Activated T-helper 9 cell treated with anti-CD3 and anti-CD28 coated beads, Interleukin-2, amount 50 U/mL, for 16 hours (primary cell): ENCODE measurements around the gene CD58.

Experiments
- DNase-seq: peaks from one replicate; pipeline ENCODE4 v3.0.0-alpha.2; 2020; ENCODE audit warnings: low read depth

CD58 gene

DNA sequence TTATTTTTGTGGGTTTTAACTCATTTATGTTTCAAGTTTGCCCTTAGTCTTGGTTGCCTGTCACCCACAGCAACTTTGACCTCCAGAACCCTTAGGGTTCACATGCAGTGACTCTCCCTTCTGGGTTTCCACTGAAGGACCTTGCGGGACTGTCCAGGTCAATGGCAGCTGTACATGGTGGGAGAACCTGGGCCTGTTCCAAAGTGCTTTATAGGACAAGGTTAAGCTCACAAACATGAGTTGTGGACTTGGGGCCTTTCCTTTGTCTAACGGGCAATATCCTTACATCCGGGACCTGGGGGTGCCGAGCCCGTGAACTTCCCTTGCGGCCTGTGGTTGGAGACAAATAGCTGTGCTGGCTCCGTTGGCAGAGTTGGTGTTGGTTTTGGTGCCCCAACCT, 77.8 kb downstream of the CD58 start:
- no peak for DNase-seq

DNA sequence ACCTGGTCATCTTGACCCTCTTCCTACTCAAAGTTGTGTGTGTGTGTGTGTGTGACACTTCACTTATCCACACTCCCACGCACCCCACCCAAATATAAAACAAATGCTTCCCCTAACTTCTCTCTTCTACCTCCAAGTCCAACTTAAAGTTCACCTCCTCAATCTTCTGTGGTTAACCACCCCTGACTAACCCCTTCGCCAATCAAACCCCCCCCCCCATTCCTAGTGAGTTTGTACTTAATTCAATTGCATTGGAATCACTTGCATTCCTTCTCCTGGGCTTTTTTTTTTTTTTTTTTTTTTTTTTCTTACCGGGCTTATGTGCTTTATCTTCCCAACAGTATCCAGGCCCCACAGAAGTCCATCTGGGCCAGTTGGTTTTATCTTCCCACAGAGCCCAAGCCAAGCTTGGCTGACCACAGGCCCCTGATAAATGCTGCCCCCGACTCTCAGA, 78.4 kb downstream of the CD58 start:
- no peak for DNase-seq

DNA sequence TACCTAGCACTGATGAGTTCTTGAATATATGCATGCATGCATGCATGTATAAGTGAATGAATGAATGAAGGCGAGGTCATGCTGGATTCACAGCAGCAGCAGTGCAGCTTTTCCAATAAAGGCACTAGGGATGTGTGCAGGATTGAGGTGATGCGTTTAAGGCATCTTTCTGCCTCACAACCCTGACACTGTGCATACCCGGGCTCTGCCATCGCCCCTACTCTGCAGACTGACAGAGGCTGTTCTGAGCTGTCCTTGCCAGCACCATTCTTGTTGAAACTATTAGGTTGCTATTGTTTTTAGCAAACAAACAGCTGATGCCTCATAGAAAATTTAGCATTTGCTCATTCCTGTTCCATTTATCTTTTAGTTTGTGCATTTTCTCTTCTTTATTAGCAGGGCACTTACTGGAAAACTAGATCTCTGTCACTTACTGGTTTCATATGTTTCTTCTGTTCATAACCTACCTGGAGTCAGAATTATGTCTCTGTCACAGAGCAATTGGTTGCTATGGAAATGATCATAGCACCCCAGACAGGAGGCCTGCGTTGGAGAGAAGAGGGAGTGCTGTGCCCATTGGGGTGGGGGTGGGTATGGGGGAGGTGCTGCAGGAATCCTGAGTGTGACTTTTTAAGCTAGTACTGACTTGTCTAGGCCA, 79.0 kb downstream of the CD58 start:
- DNase-seq, result no peak

DNA sequence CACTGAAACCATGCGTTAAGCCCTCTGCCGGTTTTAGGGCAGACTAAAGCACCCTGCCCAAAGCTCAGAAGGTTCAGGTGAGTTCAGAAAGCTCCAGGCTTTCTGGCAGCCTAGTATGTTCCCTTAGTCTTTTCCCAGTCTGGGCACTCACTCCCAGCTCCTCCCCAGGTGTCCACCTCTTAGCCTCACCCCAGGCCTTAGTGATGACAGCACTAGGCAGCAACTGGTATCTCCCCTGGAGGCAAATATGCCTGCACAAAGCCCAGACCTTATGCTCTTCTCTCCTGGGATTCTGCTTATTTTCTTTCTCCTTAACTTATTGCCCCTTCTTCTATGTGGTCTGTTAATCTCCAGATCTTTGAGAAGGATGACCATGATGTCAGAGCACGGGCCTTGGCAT, 80.2 kb downstream of the CD58 start:
- DNase-seq, result no peak

DNA sequence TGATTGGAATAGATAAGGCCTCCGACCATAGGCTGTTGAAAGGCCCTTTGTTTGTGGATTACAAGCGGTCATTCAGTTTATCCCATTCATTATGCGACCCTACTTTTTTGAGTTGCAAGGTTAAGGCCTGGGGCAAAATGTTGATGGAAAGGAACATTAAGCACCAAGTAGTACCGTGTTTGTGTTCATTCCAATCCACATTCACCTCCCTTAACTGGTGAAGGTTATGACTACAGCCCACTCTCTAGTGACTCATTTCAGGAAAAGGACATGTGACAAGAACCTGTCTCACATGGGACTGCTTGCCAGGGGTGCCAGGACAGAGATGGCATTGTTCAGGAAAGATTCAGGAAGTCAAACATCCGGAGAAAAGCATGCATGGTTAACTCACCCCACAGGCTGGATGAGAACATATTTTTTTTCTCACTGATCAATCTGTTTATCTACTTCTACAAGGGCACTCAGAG, 81.6 kb downstream of the CD58 start:
- DNase-seq, result no peak

DNA sequence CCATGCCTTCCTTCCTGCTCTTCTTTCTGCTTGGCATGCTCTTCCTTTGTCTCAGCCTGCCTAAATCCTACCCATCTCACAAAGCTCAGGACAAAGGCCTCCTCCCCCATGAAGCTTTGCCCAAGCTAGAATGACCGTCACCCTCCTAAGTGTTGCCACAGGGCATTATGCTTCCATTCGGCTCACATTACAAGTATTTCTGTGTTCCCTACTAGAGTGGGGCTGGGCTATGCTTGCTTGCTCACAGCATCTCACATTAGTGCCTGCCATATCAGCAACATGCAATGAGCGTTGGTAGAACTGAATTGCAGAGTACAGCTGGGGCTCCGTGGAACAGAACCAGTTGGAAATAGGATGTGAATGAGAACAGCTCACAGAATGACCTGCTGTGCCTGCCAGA, 82.8 kb downstream of the CD58 start:
- no peak for DNase-seq

DNA sequence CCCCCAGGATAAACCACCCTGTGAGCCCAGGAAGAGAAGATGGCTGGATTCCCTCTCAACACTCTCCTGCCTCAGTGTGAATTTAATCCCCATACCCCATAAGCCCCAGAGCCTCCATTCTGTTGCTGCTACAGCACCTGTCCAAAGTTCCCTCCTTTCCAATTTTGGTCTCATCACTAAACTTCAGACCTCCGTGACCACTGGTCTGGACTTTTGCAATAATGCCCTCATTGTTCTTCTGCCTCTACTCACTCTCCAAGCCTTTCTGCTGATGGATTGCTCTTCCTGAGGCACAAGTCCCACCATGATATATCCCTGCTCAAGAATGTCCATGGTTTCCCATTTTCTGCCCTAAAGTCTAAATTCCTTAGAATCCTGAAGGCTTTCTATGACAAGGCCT, 83.2 kb downstream of the CD58 start:
- no peak for DNase-seq

DNA sequence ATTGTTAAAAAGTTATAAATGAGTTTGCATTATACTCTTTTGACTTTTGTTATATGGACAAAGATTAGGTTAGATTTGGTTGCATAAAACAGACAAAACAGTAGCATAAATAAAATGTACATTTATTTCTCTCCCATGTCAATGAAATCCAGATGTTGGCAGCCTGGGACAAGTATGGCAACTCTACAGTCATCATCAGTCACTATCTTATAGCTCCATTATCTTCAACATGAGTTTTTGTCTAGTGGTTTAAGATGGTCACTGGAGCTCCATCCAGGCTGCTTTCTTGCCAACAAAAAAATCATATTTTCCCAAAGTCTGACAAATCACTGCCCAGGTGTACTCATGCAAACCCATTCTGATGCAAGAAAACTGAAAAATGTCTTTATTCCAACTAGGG, 83.8 kb downstream of the CD58 start:
- no peak for DNase-seq

DNA sequence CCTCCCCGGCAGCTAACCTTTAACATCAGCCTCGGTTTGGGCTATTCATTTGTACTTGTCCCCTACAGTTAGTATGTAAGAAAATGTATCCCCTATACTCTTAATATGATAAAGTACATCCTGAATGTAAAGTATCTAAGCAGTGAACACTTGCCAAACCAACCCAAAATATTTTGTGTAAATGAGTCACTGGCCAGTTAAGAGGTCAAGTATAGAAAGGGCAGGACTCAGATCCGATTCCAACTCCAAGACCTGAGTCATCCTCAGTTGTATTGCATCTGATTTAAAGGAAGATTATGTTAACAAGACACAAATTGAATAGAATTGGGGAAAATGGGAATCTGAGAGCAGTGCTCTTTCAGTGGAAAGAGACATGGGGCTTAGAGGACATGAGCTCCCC, 84.4 kb downstream of the CD58 start:
- DNase-seq, result no peak

DNA sequence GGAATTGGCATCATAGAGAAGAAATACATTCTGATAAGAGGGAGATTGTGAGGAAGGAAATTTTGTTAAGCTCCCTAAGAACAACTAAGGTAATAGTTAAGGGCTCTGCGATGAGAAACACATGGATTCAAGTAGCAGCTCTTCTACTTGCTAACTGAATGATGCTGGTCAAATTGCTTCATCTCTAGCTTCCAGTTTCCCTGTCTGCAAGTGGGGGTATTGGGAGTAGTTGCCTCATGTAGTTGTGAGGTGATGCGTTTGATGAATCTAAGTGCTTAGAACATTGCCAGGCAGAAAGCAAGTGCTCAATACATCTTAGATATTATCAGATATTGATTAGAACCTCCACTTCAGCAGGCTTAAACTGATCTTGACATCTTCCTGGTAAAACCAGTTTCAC, 84.8 kb downstream of the CD58 start:
- no peak for DNase-seq

DNA sequence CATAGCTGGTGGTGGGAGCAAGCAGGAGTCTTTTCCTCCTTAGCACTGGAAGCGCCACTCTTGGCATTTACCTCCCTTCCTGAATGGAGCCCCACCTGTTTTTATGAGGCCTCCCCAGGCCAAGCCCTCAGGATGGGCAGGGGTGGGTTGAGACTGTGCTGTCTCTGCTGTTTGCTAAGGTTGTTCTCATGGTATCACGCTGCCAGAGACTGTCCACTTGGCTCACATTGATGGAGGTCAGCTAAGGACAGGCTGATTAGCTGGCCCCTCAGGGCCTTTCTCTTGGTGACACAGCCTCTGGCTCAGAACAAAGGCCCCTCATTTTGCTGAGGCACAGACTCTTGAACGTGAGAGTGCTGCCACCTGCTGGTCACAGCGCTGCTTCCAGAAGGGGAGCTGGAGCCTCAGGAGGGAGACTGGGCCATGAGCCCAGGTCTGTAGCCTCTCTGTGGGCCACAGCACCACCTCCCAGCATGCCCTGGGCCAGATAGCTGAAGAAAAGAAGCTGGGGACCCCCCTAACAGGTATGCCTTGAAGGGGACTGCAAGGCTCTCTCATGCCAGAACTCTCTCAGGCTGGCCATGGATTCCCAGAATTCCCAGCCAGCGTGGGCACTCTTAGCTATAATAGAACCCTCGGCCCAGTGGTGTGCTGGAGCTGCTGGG, 85.6 kb downstream of the CD58 start:
- DNase-seq, result peak; percentile 77

DNA sequence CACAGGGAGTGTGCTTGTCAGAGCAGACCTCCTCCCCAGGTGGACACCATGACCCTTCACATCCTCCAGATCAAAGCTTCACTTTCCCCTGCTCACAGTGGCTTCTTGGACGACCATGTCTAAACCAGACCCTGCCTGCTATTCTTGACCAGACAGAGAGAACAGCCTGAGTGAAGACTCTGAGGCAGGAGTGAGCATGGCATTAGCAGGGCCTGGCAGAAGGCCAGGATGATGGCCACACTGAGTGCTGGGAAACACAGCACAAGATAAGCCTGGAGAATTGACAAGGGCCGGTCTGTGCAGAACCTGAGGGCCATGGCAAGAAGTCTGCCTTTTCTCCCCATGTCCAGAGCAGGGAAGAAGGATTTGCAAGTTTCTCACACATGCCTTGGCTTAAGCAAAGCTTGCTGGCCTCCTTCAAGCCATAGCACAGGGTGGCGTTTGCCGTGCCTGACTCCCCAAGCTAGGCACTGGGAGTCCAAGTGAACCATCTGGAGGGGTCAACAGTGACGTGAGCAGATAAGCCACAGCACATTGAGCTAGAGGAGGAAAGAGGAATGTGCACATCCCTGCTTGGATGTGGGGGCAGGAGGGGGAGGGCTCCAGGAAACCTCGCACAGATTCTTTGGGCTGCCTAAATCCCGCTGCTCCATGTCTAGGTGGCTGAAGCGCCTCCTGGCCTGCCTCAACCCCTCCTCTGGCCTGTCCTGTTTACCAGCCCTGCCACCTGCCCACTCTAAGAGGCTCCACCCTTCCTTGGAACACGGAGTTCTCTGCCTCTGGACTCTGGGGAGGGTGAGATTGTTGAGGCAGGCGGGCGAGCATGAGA, 87.1 kb downstream of the CD58 start:
- no peak for DNase-seq

DNA sequence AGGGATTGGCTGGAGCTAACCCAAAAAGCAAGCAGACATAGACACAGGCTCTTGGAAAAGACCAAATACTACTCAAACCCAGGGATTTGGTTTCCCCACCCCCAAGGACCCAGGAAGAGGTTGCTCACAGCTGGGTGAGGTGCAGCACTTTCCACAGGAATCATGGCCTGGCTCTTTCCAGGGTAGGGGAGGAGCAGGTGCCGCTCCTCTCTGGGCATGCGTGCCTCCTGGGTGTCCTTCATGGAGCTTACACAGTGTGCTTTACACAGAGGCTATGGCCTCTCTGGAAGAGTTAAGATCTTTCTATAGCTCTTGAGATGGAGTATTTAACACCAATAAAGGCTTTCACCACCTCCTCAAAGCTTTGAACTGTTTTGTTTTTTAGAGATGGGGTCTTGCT, 88.3 kb downstream of the CD58 start:
- DNase-seq, result no peak

DNA sequence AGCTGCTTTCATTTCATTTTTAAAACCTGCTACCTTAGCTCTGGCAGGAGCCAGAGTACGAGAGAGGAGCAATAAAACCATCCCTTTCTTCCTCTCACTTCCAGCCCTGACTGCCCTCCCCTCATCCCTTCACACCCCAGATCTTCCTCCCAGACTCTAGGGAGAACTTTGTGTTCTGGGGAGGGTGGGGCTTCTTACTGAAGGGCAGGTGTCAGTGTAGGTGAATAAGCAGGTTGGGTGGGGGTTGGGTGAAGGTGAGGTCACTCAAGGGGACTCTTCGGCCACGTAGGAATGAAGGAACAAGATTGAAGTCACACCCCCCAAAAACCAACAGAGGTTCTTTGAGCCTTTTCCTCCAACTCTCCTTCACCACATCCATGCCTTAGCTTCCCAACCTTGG, 88.9 kb downstream of the CD58 start:
- DNase-seq, result no peak

DNA sequence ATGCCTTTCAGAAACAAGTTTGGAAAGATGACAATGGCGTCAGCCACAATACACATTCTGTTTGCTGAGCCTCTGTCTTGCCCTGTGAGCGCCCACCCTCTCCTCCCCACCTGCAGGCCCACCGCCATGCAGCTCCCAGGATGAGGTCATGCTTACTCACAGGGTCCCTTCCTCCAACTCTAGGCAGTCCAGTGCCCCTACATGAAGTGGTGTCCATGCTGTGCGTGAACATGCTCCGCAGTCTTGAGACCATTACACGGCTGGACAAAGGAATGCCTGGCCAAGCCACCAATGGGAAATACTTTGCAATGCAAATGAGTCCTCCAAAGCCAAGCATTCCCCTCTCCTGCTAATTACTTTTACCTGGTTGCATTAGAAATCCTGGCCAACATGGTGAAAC, 92.2 kb downstream of the CD58 start:
- DNase-seq, result no peak

DNA sequence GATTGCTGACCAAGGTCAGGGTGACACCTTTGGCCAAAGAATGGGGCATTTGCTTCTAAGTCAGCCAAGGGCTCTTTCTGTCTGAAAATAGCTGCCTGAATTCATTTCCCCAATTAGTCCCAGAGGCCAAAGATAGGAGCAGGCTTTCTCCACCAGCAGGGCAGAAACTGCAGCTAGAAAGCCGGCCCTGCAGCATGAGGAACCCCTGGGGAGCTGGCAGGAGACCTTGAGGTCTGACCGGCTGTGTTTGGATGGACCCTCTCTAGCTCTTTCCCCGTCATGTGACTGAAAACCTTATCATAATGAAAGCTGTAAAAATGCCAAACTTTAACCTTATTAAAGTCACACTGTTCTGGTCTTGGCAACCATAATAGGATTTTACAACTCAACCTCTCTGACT, 93.4 kb downstream of the CD58 start:
- DNase-seq, result no peak

DNA sequence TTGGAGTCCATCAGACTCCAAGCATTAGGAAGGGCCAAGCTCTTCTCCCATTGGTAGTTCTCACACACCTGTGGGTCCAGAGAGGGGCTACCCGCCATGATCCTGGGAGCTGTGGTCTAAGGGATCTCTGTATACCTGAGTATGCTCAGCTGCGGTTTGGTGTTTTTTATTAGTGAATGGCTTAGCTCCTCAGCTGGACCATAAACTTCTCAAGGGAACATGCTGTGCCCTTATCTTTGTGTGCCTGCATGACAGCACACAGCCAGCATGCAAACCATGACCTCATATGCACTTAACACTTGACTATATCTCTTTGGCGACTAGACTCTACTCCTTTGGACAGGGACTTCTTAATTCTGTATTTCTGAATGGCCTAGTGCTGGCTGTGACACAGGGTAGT, 94.5 kb downstream of the CD58 start:
- no peak for DNase-seq

DNA sequence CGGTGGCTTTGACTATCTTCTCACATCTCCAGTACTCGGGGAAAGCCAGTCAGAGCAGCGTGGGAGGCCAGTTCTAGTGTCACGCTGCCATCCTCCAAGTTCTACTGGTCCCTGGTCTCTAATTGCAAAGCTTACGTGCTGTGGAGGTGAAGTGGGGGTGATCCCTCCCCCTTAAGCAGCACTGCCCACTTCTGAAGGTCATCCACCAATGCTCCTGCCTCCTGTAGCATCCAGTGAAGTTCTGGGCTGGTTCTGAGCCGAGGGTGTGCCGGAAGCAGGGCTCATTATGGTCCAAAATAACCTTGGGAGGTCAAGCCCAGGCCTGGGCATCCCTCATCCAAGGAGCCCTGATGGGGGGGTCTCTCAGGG, 95.0 kb downstream of the CD58 start:
- no peak for DNase-seq

DNA sequence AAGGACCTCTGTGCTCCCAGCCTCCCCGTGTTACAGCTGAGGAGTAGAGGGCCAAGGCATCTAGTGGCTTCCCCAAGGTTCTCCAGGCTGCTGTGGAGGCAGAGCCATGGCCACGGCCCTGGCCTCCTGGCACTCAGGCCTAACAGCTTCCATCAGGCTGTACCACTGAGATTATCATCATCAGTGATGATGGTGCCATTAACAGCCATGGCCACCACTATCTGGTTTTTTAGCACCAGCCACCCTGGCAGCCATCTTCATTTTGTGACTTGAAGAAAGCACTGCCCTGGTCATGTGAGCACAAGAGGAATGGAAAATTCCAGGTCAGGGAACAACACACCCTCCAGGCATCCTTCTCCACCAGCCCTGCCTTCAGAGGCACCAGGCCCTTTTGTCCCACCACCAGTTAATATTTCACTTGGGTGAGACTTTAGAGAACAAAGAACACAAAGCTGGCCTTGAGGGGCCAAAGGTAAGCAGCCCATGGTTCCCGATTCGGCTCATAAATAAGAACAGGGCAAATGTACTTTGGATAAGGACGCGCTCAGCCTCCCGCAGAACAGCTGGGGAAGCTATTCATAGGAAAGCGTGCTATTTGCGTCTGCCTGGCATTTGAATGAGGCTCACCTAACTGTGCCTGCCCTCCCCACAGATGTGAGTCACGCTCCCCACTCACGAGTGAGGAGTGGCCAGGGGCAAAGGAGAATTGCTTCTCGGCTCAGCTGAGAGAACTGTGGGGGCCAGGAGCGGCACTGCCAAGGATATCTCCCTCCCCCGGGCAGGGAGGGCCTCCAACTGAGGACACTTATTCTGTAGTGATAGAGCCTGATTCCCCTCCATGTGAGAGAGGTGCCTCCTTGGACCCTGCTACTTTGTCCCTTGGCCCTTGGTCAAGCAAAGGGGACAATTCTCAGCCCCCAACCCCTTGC, 95.6 kb downstream of the CD58 start:
- no peak for DNase-seq

DNA sequence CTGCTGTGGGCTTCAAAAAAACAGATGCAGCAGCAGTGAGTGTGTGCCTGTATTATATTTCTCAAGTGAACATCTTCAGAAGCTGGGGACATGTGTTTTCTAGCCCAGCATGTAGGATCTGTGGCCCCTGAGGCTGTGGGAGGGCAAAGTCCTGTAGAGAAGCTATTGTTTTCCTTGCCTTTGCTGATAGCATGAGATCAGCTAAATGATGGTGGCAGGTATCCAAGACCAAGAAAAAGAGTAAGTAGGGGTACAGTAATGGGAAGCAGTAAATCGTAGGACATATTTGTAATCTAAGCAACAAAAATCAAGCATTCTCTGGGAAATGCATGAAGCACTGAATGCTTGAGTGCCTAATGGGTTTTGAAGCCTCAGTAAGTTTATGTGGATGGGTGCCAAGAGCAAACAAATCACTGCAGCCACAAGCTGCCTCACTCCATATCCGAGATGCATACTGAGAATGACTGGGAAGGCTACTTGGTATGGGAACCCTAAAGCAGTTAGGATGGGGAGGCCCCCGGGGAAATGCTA, 98.3 kb downstream of the CD58 start:
- no peak for DNase-seq

DNA sequence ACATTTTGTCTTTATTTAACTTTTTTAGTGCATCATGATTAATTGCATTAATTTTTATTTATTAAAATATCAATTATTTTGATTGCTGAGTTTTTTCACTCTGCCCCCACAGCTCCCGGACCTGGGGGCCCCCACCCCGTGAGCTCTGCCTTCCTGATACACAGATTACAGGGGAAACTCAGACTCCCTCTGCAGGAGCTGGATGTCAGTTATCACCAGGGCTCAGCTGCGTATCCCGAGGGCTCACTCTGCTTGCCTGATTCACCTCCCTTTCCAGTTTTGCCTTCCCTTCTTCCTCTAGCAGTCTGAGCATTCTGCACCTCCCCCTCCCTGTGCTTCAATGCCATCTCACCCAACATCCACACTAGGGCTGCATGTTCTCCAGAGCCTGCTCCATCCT, 99.6 kb downstream of the CD58 start:
- DNase-seq, result no peak

DNA sequence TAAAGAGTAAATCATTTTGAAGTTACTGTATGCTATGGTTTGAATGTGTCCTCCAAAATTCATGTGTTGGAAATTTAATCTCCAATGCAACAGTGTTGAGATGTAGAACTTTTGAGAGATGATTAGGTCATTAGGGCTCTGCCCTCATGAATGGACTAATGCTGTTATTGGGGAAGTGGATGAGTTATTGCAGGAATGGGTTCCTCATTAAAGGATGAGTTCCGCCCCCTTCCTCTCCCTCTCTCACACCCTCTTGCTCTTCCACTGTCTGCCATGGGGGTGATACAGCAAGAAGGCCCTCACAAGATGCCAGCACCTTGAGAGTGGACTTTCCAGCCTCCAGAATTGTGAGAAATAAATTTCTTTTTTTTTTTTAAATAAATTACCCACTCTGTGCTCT, 100.2 kb downstream of the CD58 start:
- no peak for DNase-seq
